ENCODE data around the gene DNER. TPM values are rescaled to one million over a fixed set of nuclear protein-coding genes. Genes with fewer than 3 reads are reported as not detected.

Gene DNER
- total RNA-seq, 4 donors from 2014 or later: 1.5 to 13.1 (median 4.7) TPM

- Histone ChIP-seq H3K4me1 (peaks cover 0 to 19% (median 0%) of the 10 kb centered on the region in 4 donors), H3K36me3 (no peaks in the 10 kb centered on the region), H3K27ac (no peak overlapping the region), H3K4me3 (no peak overlapping the region), H3K9me3 (no peaks in the 10 kb centered on the region), H3K27me3 (no peaks in the 10 kb centered on the region)
- TF ChIP-seq CTCF (IDR thresholded peaks at IDR 0.05): no peak
- TF ChIP-seq POLR2A (IDR thresholded peaks at IDR 0.05): no peak
- TF ChIP-seq EP300 (IDR thresholded peaks at IDR 0.05): no peak
- DNase-seq (ENCODE audit: low spot score in 2 of 2): no peak
- WGBS, 2 donors: 53 to 64% methylated on average over 1 of the region's 1 CpG
Measured at GRCh38 chr2:229523663-229524062, 190.7 kb downstream of the DNER start.

GRCh38 chr2:229521576-229521975 lies 192.8 kb downstream of the DNER start:
- Histone ChIP-seq H3K36me3 (no peaks in the 10 kb centered on the region), H3K4me1 (peaks cover 0 to 19% (median 0%) of the 10 kb centered on the region in 4 donors), H3K4me3 (no peak overlapping the region), H3K27me3 (no peaks in the 10 kb centered on the region), H3K27ac (no peak overlapping the region), H3K9me3 (no peaks in the 10 kb centered on the region)
- no peak for DNase-seq (ENCODE audit: low spot score in 2 of 2)
- no peak for TF ChIP-seq POLR2A (IDR thresholded peaks at IDR 0.05)
- TF ChIP-seq CTCF (IDR thresholded peaks at IDR 0.05): no peak
- TF ChIP-seq EP300 (IDR thresholded peaks at IDR 0.05): no peak

- DNase-seq (ENCODE audit: low spot score in 2 of 2): no peak
- 0 to 14% methylated on average over 4 of the region's 4 CpGs for WGBS, 2 donors
Measured at GRCh38 chr2:229520691-229521096, 193.7 kb downstream of the DNER start.

GRCh38 chr2:229519655-229520430 lies 194.5 kb downstream of the DNER start:
- TF ChIP-seq CTCF (IDR thresholded peaks at IDR 0.05) (no peak), EP300 (IDR thresholded peaks at IDR 0.05) (no peak), POLR2A (IDR thresholded peaks at IDR 0.05) (no peak)
- Histone ChIP-seq H3K27ac (no peak overlapping the region), H3K4me1 (peaks cover 0 to 19% (median 0%) of the 10 kb centered on the region in 4 donors), H3K4me3 (no peak overlapping the region), H3K36me3 (no peaks in the 10 kb centered on the region), H3K9me3 (no peaks in the 10 kb centered on the region), H3K27me3 (no peaks in the 10 kb centered on the region)
- WGBS, 2 donors: 72 to 77% methylated on average over 11 of the region's 11 CpGs
- DNase-seq (ENCODE audit: low spot score in 2 of 2): no peak

More at GRCh38 chr2:229520691-229521096, 193.7 kb downstream of the DNER start:
- TF ChIP-seq EP300 (IDR thresholded peaks at IDR 0.05) (no peak), CTCF (IDR thresholded peaks at IDR 0.05) (no peak), POLR2A (IDR thresholded peaks at IDR 0.05) (no peak)
- H3K27ac ChIP-seq: peak overlapping the region in 1 of 4 donors; percentile 18
- peaks cover 0 to 19% (median 0%) of the 10 kb centered on the region in 4 donors for H3K4me1 ChIP-seq
- H3K27me3 ChIP-seq: no peaks in the 10 kb centered on the region
- H3K9me3 ChIP-seq: no peaks in the 10 kb centered on the region
- H3K4me3 ChIP-seq: no peak overlapping the region
- H3K36me3 ChIP-seq: no peaks in the 10 kb centered on the region

- Histone ChIP-seq H3K27me3 (no peaks in the 10 kb centered on the region), H3K9me3 (no peaks in the 10 kb centered on the region), H3K4me3 (no peak overlapping the region), H3K4me1 (no peaks in the 10 kb centered on the region), H3K36me3 (no peaks in the 10 kb centered on the region), H3K27ac (no peak overlapping the region)
- TF ChIP-seq POLR2A (IDR thresholded peaks at IDR 0.05) (no peak), CTCF (IDR thresholded peaks at IDR 0.05) (no peak), EP300 (IDR thresholded peaks at IDR 0.05) (no peak)
- 39 to 57% methylated on average over 2 of the region's 2 CpGs for WGBS, 2 donors
- DNase-seq (ENCODE audit: low spot score in 2 of 2): no peak
Measured at GRCh38 chr2:229514273-229514895, 200.0 kb downstream of the DNER start.
